HG03280 (cell line): ENCODE results near the gene SORL1-AS1.

Experiments used
- ATAC-seq: cut with Tn5 transposase; IDR thresholded peaks from one replicate; pipeline ENCODE4 v1.9.1; 2021; ENCODE audit warnings: mild to moderate bottlenecking, moderate library complexity; ENCODE audit not compliant: unreplicated experiment

SORL1-AS1 gene

GRCh38 chr11:121476379-121477032 lies 23.7 kb upstream of the SORL1-AS1 start:
- ATAC-seq = no peak

- no peak for ATAC-seq
Observed at GRCh38 chr11:121474680-121475079, 21.9 kb upstream of the SORL1-AS1 start.

- ATAC-seq = no peak
Observed at GRCh38 chr11:121473064-121473777, 20.5 kb upstream of the SORL1-AS1 start.

- no peak for ATAC-seq
Observed at GRCh38 chr11:121472312-121472711, 19.5 kb upstream of the SORL1-AS1 start.

- no peak for ATAC-seq
Observed at GRCh38 chr11:121471167-121471566, 18.4 kb upstream of the SORL1-AS1 start.

- ATAC-seq = no peak
Observed at GRCh38 chr11:121469910-121470309, 17.1 kb upstream of the SORL1-AS1 start.

- ATAC-seq = peak; percentile 54
Observed at GRCh38 chr11:121467965-121468364, 15.2 kb upstream of the SORL1-AS1 start.

DNA sequence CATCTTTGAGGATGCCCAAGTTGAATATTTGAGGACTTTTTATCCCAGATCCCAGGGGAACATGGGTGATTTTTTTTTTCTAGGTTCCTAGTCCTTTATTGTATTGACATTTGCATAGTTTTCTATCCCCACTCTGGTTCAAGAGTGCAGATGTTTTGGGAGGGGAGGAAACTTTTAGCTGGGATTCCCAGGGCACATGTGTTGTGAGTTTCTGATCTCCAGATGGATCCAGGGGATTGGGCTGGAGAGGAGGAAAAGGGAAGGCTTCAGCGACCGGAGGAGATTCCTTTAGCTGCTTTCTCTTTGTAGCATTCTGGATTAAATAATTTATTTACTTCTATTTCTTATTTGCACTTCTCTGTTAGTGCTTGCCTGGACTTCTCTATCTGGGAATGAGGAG lies 14.7 kb upstream of the SORL1-AS1 start:
- ATAC-seq = no peak

DNA sequence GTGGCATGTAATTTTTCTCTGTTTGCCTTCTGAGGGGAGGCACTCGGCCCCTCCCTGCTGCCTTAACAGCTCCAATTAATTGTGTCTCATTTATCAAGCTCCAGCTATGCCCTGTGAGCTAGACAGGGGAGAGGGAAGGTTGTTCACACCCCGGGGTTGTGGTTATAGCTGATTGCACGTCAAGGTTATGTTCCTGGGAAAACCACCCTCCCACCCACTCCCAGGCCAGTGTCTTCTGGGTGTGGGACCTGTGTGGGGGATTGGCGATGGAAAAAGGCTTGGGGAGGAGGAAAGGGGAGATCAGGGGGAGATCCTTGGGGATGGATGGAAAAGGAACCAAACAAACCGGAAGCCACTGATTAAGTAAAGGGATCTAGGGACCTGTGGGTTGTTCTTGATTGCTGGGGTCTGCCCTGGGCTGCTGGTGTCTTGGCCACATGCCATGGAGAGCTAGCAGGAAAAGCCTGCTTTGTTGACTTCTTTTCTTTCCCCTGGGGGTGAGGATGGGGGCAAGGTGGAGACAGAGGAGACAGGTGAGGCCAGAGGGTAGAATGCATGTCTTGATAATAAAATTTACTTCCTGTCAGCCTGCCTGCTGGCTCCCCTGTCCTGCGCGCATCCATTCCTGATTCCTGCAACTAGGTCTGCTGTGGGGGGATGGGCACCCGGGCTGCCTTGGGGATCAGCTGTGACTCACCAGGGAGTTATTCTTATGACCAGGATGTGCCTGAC lies 13.5 kb upstream of the SORL1-AS1 start:
- ATAC-seq = no peak

DNA sequence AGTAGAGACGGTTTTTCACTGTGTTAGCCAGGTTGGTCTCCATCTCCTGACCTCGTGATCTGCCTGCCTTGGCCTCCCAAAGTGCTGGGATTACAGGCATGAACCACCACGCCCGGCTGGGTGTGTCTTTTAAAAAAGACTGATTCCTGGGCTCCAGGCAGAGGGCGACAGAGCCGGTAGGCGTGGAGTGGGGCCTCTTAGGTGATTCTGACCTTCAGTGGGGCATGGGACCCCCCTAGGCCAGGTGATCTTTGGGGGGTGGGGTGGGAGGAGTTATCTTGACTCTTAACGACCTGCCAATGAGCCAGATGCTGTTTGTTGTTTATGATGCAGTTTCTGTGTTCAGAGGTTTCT lies 12.9 kb upstream of the SORL1-AS1 start:
- ATAC-seq = no peak

GRCh38 chr11:121464352-121464946 lies 11.7 kb upstream of the SORL1-AS1 start:
- ATAC-seq = peak; percentile 43

DNA sequence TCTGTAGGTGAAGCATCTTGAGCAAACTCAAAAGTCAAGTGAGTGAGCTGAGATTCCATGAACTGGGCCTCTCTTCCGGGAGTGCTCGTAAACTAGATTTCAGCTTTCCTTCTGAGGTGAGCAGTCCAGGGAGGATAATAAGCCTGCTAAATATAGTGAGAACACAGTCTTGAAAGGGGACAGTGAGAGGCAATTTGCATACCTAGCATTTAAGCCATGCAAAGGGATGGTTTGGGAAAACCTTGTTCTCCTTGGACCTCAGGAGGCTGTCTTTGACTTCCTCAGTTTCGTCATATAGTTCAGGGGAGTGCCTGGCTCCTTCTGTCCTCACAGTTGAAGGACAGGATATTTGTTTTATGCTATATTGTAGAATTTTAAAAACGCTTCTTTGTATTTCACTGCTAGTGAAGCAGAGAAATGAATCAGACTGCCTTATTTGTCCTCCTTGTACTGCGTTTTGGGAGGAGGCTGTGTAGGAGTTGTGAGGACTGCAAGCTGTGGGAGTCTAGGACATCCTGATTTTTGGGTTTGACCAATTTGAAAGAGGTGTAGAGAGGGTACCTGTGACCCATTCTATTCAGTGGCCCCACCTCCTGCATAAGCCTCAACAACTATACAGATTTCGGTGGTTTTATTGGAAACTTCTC lies 11.0 kb upstream of the SORL1-AS1 start:
- ATAC-seq = no peak

DNA sequence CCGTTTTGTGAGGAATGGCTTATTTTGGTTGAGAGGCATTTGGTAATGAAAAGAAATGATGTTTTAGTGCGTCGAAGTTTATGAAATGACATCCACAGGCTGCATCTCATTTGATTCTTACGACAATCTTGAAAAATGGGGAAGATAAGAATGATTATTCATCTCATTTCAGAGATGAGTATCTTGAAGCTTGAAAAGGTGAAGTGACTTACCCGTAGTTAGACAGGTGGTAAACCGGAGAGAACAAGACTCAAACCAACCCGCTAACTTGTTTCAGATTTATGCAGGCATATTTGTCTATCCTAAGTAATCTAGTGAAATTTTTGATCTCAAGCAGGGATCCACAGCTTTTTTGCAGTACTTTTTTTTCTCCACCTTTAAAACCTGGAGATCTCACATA lies 9.1 kb upstream of the SORL1-AS1 start:
- ATAC-seq = no peak

- ATAC-seq = no peak
Observed at GRCh38 chr11:121460941-121461514, 8.3 kb upstream of the SORL1-AS1 start.

DNA sequence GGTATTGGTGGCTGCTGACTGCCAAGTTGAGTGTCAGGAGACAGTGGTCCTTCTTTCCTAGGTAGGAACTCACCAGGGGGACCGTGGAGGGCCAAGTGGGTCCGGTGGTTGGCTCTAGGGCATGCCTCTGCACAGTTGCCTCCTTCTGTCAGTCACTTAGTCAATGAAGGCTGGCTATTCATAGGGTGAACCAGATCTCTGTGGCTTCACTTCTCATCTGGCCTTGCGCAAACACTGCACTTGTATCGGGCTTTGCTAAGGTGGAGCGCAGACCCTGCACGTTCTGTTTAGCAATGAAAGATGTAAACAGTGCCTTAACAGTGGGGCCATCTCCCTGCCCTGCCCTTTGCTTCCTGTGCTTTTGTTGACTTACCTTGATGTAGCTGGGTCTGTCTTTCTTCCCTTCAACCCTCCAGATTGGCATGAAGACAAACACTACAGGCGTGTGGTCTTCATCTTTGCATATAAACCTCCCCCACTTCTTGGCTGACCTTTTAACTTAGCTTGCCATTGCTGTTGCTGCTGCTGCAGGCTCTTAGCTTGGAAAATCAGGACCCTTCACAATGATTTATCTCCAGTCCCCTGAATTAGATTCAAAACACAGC lies 6.7 kb upstream of the SORL1-AS1 start:
- no peak for ATAC-seq

DNA sequence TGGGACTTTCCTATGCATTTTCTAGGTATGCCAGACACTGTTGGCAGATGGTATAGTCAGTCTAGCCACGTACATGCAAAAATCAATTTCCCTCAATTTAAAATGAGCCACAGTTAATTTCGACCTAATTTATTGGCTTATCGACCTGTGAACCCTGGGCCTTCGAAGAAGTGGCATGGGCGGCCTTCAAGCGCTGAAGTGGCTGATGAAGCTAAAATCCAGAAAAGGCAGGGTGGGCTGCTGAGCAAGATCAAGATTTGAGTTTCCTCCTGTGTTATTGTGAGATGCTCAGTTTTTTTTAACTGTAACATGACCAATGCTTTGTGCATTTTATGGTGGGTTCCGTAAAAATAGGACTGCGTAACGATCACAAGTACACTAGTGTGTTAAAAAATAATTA lies 5.8 kb upstream of the SORL1-AS1 start:
- no peak for ATAC-seq

- no peak for ATAC-seq
Observed at GRCh38 chr11:121456816-121457431, 4.2 kb upstream of the SORL1-AS1 start.

GRCh38 chr11:121456151-121456550 lies 3.4 kb upstream of the SORL1-AS1 start:
- no peak for ATAC-seq

GRCh38 chr11:121455115-121455514 lies 2.3 kb upstream of the SORL1-AS1 start:
- no peak for ATAC-seq
